ENCODE data around the gene LRRC2.

- no peak for TF ChIP-seq CTCF (conservative IDR thresholded peaks at IDR 0.05; ENCODE audit: low read length)
- no peak for TF ChIP-seq EZH2phosphoT487 (IDR thresholded peaks at IDR 0.05; ENCODE audit: borderline replicate concordance)
Measured at GRCh38 chr3:46565077-46565476, 1.0 kb downstream of the LRRC2 start.
